Colonic mucosa (tissue), 4 donors: ENCODE results near the gene STAT1. TPM values are rescaled to one million over a fixed set of nuclear protein-coding genes. Genes with fewer than 3 reads are reported as not detected.

Experiments
- DNase-seq: peaks from one replicate; pipeline ENCODE4 v3.0.0-alpha.2; 2020
- H3K27ac ChIP-seq: fragments of 200-600 bp; one replicate; pipeline ENCODE4 v1.8.0; 2021
- H3K27me3 ChIP-seq: fragments of 200-600 bp; one replicate; pipeline ENCODE4 v1.8.0; 2021
- H3K36me3 ChIP-seq: fragments of 200-600 bp; one replicate; pipeline ENCODE4 v1.8.0; 2021
- H3K4me1 ChIP-seq: fragments of 200-600 bp; one replicate; pipeline ENCODE4 v1.8.0; 2021; ENCODE audit warnings: mild to moderate bottlenecking
- H3K4me3 ChIP-seq: fragments of 200-600 bp; one replicate; pipeline ENCODE4 v1.8.0; 2021
- H3K9ac ChIP-seq, 2 donors: one replicate each; pipeline ENCODE4 v1.7.0; 2013; ENCODE audit warnings: control low read depth in 2 of 2, low read depth in 2 of 2, low read length in 2 of 2
- H3K9me3 ChIP-seq: fragments of 200-600 bp; one replicate; pipeline ENCODE4 v1.8.0; 2021
- intact Hi-C: fragments of 100-400 bp; cut with DNase I; formaldehyde crosslinking; loops from one replicate; pipeline ENCODE4 v1.14.1; 2022
- total RNA-seq, 2 donors: library from RNA; stranded (reverse); fragmentation: NEBNext Ultra II Directional in 1 of 2; extraction: Animal tissue kit (Norgen Biotek cat#: 25700) in 1 of 2; gene quantifications; one replicate each; pipeline ENCODE4 v1.2.1, GENCODE V29; 2021
- TF ChIP-seq, protein P1 (sequence below): fragments of 200-600 bp; IDR thresholded peaks from one replicate; pipeline ENCODE4 v1.8.0; 2022; ENCODE audit warnings: antibody characterized with exemption, mild to moderate bottlenecking
- donor health status: healthy.
- donor health status: DM: no; HTN: no; CAD: no.
- donor health status: DM: no; HTN: no; CAD: no.

The STAT1 gene
- 10 to 100 TPM; 52.7 to 58.3 TPM for total RNA-seq

DNA sequence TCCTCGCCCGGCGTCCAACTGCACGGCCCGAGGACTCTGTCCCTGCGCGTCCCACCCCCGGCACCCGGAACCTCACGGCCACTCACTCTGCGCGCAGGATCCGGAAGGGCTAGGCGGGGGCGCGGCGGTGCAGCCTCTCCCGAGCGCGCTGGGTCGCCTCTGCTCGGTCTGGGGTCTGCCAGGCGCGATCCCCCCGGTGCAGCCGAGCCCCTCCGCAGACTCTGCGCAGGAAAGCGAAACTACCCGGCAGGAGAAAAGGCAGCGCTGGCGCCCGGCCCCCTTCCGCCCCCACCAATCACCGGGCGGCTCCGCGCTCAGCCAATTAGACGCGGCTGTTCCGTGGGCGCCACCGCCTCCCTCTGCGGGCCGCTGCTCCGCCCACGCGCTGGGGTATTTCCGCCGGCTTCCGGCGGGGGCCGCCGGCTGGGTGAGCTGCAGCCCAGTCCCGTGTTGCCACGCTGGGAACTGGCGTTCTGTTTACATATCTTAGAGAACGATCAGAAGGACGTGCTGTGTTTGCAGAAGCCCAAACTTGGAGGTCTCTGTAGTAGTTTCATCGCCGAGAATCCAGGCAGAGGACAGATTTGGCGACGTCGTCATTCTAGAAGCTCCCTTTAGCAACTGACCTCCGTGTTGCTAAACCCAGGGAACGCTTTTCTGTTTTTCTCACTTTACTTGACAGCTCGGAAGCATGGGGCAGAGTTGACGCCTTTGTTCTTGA lies at the start of gene STAT1:
Gene STAT1 (minus strand): TSS at position 240 of the 721 bp plus-strand sequence. CDS start 4,168 bp downstream, outside the sequence.
- H3K4me1 ChIP-seq, result peaks cover 3% of the 10 kb centered on the region
- TF ChIP-seq, protein P1, sequence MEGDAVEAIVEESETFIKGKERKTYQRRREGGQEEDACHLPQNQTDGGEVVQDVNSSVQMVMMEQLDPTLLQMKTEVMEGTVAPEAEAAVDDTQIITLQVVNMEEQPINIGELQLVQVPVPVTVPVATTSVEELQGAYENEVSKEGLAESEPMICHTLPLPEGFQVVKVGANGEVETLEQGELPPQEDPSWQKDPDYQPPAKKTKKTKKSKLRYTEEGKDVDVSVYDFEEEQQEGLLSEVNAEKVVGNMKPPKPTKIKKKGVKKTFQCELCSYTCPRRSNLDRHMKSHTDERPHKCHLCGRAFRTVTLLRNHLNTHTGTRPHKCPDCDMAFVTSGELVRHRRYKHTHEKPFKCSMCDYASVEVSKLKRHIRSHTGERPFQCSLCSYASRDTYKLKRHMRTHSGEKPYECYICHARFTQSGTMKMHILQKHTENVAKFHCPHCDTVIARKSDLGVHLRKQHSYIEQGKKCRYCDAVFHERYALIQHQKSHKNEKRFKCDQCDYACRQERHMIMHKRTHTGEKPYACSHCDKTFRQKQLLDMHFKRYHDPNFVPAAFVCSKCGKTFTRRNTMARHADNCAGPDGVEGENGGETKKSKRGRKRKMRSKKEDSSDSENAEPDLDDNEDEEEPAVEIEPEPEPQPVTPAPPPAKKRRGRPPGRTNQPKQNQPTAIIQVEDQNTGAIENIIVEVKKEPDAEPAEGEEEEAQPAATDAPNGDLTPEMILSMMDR, result no peak
- H3K27me3 ChIP-seq, result no peaks in the 10 kb centered on the region

DNA sequence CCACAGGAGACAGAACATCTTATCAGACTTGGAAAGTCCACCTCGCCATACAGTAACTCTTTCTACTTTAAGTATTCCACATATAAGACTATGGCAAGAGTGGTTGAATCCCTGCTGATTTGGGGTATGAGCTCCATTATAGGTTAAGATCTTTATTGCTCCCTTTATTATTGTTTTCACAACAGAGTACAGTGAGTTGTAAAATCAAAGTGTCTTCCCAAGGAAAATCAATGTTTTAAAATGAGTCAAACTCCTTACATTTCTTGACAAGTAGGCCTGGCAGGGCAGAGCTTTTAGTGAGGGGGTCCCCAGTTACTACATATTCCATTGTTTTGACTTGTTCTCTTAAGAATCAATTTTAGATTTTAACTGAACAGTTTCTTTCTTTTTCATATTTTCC lies 49.6 kb upstream of the STAT1 start:
- no peaks in the 10 kb centered on the region for H3K27me3 ChIP-seq
- no peak overlapping the region for H3K9ac ChIP-seq
- DNase-seq, result no peak
- intact Hi-C loops, result no loop called here
- TF ChIP-seq, protein P1, result no peak
- no peaks in the 10 kb centered on the region for H3K9me3 ChIP-seq
- H3K4me3 ChIP-seq, result no peak overlapping the region
- no peak overlapping the region for H3K27ac ChIP-seq
- no peaks in the 10 kb centered on the region for H3K4me1 ChIP-seq
- H3K36me3 ChIP-seq, result no peaks in the 10 kb centered on the region

More for the DNA sequence above, at the start of gene STAT1:
- Histone ChIP-seq H3K36me3 (peaks cover 6% of the 10 kb centered on the region), H3K27ac (peak within 1 kb of the TSS; percentile 95), H3K4me3 (peak within 1 kb of the TSS; percentile 85), H3K9me3 (no peaks in the 10 kb centered on the region), H3K9ac (peak within 1 kb of the TSS; percentile 80 to 97)
- intact Hi-C loops, result no loop called here
- DNase-seq, result peak; percentile 93

DNA sequence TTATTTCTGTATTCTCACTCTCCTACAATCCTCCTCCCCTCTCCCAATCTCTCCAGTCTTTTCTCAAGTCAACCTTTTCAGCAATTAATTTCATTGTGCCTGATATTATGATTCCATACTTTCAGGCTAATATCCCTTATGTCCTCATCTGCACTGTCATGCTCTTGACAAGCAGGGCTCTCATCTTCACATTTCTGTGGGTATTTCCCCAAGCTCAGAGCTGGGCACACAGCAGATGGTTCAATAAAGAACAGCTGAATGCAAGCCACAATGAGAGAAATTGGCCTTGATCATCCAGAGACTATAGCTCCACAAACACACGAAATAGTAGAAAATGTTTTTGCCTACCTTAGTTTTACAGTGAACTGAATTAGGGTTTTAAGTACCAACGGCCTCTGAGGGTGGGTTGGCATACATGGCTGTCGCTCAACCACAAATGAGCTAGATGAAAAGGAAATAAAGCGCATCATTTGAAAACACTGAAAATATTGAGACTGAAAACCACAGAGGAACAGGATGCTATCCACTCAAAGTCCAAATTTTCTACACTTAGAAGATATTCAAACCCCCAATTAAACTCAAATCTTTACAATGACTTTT lies 47.5 kb upstream of the STAT1 start:
- intact Hi-C loops, result no loop called here
- Histone ChIP-seq H3K4me3 (no peak overlapping the region), H3K9me3 (no peaks in the 10 kb centered on the region), H3K4me1 (no peaks in the 10 kb centered on the region), H3K9ac (no peak overlapping the region), H3K27me3 (no peaks in the 10 kb centered on the region), H3K36me3 (no peaks in the 10 kb centered on the region), H3K27ac (no peak overlapping the region)
- no peak for DNase-seq
- TF ChIP-seq, protein P1, result no peak

DNA sequence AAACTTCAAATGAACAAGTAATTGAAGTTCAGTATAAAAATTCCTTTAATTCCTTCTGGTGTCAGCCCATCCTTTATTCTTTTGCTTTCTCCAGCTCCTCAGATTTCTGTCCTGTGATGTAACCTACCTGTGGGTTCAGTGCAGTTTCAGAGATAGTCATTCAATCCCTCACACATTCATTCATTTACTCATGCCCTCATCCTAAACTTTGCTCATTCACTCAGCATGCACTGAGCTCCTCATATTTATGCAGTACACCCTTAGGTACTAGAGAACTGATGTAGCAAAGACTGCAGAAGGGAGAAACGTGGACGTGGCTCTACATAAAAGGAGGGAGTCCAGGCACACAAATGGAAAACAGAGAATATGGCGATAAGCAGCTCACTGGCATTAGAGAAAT lies 45.3 kb upstream of the STAT1 start:
- Histone ChIP-seq H3K27ac (no peak overlapping the region), H3K27me3 (no peaks in the 10 kb centered on the region), H3K9ac (no peak overlapping the region), H3K9me3 (no peaks in the 10 kb centered on the region), H3K36me3 (no peaks in the 10 kb centered on the region), H3K4me3 (no peak overlapping the region), H3K4me1 (no peaks in the 10 kb centered on the region)
- TF ChIP-seq, protein P1, result no peak
- intact Hi-C loops, result loop anchor here (10.0 kb wide), 1 partner anchor 455 kb away; no protein-coding TSS in a partner anchor
- DNase-seq, result no peak

DNA sequence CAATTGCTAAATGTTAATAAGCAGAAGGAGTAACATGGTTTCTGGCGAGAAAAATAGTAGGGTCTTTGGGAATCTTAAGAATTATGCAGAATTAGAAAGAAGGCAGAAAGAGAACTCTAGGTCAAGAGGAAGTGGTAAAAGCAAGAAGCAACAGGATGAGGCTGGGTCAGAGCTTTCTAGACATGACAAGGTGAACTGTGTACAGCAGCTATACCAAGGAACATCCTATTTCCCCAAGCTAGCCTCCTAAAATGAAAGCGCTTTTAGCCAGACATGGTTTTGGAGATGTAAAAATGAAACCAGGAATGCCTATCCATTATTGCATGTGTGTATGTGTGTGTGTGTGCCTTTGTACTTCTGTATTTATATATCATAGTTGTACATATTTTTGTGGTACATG lies 42.3 kb upstream of the STAT1 start:
- no peaks in the 10 kb centered on the region for H3K4me1 ChIP-seq
- H3K4me3 ChIP-seq, result no peak overlapping the region
- TF ChIP-seq, protein P1, result no peak
- intact Hi-C loops, result loop anchor here (10.0 kb wide), 1 partner anchor 459 kb away; no protein-coding TSS in a partner anchor
- H3K36me3 ChIP-seq, result no peaks in the 10 kb centered on the region
- H3K27ac ChIP-seq, result no peak overlapping the region
- H3K27me3 ChIP-seq, result no peaks in the 10 kb centered on the region
- H3K9me3 ChIP-seq, result no peaks in the 10 kb centered on the region
- DNase-seq, result no peak
- H3K9ac ChIP-seq, result no peak overlapping the region
